ENCODE data around the gene ELFN1.

ELFN1 gene

DNA sequence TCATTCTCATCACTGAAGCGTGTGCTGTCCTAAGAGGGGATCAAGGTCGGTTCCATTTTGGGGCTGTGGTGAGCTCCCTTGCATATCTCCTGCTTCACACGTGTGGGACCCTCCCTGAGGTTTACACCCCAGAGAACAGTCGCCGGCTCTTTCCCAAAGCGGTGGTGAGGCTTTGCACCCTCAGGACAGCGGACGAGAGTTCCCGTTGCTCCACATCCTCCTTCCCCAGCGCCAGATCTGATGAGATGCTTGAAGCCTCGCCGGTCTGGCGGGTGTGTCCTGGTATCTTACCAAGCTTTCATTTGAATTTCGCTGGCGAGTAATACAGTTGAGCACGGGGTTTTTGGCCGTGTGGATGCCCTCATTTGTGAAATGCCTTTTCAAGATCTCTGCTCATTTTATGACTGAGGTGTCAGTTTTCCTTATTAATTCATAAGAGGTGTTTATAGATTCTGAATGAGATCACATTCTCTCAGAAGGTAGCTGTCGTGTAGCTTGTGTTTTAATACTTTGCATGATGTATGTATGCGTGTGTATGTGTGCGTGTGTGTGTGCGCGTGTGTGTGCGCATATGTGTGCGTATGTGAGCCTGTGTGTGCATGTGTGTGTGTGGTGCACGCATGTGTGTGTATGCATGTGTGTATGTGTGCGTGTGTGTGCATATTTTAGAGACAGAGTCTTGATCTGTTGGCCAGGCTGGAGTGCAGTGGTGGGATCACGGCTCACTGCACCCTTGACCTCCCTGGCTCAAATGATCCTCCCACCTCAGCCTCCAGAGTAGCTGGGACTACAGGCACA lies 30.7 kb downstream of the ELFN1 start:
- H3K4me3 Mint-ChIP-seq = no peak overlapping the region
- H3K36me3 Mint-ChIP-seq = no peaks in the 10 kb centered on the region
- DNase-seq (ENCODE audit: low spot score in 2 of 2) (no peak), ATAC-seq (no peak)
- no peaks in the 10 kb centered on the region for H3K9me3 Mint-ChIP-seq
- H3K4me1 Mint-ChIP-seq = no peaks in the 10 kb centered on the region
- H3K27ac Mint-ChIP-seq = no peak overlapping the region

DNA sequence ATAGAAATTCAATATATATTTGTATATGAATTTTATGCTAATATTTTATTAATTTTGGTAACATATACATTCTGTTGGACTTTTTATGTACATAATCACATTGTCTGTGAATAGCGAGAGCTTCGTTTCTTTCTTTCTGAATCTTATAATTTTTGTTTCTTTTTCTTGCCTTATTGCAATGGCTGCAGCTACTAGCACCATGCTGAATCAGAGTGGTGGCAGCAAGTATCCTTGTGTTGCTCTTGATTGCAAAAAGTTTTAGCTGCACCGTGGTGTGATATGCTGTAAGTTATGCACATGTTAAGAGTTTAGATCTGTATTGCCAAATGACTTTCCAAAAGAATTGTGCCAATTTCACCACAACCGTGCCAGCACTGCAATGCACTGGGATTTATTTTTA lies 32.6 kb downstream of the ELFN1 start:
- H3K4me3 Mint-ChIP-seq = no peak overlapping the region
- H3K4me1 Mint-ChIP-seq = no peaks in the 10 kb centered on the region
- no peak for ATAC-seq
- H3K9me3 Mint-ChIP-seq = no peaks in the 10 kb centered on the region
- DNase-seq (ENCODE audit: low spot score in 2 of 2) = no peak
- H3K36me3 Mint-ChIP-seq = no peaks in the 10 kb centered on the region
- H3K27ac Mint-ChIP-seq = no peak overlapping the region

DNA sequence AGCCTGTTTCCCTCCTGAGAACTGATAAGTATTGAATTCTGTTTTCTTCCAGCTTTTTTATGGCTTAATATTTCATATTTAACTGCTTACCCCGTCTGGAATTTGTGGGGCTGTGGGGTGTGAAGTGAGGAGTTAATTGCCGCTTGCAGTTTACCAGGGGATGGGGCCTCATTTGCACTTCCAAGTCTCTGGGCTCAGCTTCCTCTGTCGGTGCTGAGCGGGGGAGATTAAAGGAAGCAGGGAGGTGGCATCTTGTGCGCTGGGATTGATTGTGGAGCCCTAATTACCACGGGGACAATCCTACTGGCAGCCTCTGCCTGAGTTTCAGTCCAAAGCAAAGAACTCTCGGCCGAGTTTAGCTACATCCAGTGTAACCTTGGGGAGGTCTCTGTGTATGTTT lies 33.4 kb downstream of the ELFN1 start:
- Mint-ChIP-seq H3K4me3 (no peak overlapping the region), H3K36me3 (no peaks in the 10 kb centered on the region), H3K9me3 (no peaks in the 10 kb centered on the region), H3K27ac (no peak overlapping the region), H3K4me1 (no peaks in the 10 kb centered on the region)
- no peak for DNase-seq (ENCODE audit: low spot score in 2 of 2)
- no peak for ATAC-seq

DNA sequence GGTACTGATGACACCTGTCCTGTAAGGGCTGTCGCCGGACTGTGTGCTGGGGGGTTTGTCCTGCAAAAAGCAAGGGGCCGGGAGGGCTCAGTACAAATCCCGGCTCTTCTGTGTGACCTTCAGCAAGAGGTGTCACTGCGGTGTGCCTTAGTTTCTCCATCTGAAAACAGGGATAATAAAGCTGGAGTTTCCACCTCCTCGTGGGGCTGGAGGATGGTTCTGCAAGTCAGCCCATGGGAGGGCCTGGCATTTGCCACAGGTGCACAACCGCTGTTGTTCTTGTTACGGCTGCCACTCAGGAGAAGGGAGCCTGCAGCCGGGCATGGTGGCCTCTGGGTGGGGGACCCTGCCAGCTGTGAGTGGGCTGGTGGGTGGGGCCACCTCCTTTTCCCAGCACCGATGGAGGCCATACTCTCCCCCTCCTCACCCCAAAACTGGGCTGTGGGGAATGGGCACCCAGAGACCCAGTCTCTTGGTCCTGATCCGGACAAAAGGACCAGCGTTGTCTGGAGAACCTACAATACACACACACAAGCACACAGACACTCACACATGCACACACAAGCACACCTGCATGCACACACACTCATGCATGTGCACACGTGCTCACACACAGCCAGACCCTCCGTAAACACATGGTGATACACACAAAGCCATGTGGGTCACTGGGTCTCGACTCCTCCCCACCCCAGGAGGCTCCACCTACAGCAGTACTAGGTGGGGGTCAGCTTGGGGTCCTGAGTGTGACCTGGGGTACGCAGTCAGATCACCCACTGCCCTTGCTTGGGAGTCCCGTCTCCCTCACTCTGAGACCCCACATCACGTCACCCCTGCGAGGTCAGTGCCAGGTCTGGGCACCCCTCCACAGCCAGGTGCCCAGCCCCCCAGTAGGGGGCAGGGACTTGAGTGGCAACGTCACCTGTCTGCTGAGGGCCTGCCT lies 34.1 kb downstream of the ELFN1 start:
- ATAC-seq = no peak
- no peak for DNase-seq (ENCODE audit: low spot score in 2 of 2)
- Mint-ChIP-seq H3K4me1 (no peaks in the 10 kb centered on the region), H3K4me3 (no peak overlapping the region), H3K36me3 (no peaks in the 10 kb centered on the region), H3K27ac (no peak overlapping the region), H3K9me3 (no peaks in the 10 kb centered on the region)

DNA sequence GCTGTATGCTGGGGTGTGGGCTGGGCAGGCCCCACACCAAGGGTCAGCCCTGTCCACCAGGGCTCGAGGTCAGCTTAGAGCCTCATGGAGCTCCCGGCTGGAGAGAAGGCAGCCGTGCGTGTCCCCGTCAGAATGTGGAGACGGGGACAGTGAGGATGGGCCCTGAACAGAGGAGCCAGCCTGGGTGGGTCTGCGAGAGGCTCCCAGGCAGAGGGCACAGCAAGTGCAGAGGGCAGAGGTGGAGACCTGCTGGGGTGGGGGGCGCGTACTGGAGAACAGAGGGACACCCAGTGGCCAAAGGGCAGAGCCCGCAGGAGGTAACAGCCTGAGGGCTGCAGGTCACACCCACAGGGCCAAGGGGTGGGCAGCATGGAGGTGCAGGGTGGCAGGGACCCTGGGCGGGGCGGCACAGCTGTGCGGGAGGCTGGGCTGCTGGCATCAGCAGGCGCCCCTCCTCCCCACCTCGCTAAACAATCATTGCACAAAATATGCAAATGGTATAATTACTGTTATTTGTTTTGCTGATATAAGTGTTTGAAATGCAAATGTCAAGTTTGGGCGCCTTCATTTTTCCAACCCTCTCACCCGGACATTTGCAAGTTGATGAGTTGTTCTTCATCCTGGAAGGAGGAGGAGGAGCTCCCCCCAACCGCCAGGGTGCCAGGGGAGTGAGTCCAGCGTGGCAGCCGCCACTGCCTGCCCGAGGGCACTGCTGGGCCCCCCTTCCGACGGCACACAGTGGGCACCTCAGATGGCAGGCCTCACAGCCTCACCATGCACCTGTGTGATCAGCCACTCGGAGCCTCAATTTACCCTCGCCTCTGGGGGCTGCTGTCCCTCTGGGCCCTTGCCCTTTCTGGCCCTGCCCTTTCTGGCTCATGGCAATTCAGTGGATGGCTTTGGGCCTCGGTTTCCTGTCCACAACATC lies 35.0 kb downstream of the ELFN1 start:
- Mint-ChIP-seq H3K27ac (no peak overlapping the region), H3K4me1 (no peaks in the 10 kb centered on the region), H3K9me3 (no peaks in the 10 kb centered on the region), H3K4me3 (no peak overlapping the region), H3K36me3 (no peaks in the 10 kb centered on the region)
- no peak for ATAC-seq
- no peak for DNase-seq (ENCODE audit: low spot score in 2 of 2)

DNA sequence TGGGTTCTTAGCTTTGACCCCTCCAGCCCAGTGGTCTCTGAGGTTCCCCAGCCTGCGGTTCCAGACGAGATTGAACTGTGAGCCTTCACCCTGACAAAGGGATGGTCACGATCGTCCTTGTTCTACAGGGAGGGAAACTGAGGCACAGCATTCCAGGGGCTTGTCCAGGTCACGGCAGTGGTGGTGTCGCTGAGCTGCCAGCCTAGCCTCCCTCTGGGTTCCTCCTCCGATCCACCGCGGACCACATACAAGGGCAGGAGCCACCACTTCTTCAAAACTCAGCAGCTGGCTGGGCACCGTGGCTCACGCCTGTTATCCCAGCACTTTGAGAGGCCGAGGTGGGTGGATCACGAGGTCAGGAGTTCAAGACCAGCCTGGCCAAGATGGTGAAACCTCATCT lies 35.8 kb downstream of the ELFN1 start:
- no peaks in the 10 kb centered on the region for H3K4me1 Mint-ChIP-seq
- ATAC-seq (no peak), DNase-seq (ENCODE audit: low spot score in 2 of 2) (no peak)
- H3K9me3 Mint-ChIP-seq = no peaks in the 10 kb centered on the region
- H3K36me3 Mint-ChIP-seq = no peaks in the 10 kb centered on the region
- no peak overlapping the region for H3K4me3 Mint-ChIP-seq
- no peak overlapping the region for H3K27ac Mint-ChIP-seq

DNA sequence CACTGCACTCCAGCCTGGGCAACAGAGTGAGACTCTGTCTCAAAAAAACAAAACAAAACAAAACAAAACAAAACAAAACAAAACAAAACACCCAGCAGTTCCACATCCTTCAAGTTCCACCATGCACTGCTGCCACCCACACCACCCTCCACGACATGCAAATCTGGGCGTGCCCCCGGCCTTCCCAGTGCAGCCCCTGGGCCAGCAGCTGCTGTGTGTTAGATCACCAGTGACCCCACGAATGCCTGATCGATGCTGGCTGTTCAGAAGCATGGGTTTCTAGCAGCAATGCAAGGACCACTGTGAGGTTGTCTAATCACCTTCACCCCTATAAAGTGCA lies 36.3 kb downstream of the ELFN1 start:
- no peak for ATAC-seq
- no peak overlapping the region for H3K27ac Mint-ChIP-seq
- DNase-seq (ENCODE audit: low spot score in 2 of 2) = no peak
- no peaks in the 10 kb centered on the region for H3K36me3 Mint-ChIP-seq
- H3K4me1 Mint-ChIP-seq = no peaks in the 10 kb centered on the region
- H3K4me3 Mint-ChIP-seq = no peak overlapping the region
- no peaks in the 10 kb centered on the region for H3K9me3 Mint-ChIP-seq

DNA sequence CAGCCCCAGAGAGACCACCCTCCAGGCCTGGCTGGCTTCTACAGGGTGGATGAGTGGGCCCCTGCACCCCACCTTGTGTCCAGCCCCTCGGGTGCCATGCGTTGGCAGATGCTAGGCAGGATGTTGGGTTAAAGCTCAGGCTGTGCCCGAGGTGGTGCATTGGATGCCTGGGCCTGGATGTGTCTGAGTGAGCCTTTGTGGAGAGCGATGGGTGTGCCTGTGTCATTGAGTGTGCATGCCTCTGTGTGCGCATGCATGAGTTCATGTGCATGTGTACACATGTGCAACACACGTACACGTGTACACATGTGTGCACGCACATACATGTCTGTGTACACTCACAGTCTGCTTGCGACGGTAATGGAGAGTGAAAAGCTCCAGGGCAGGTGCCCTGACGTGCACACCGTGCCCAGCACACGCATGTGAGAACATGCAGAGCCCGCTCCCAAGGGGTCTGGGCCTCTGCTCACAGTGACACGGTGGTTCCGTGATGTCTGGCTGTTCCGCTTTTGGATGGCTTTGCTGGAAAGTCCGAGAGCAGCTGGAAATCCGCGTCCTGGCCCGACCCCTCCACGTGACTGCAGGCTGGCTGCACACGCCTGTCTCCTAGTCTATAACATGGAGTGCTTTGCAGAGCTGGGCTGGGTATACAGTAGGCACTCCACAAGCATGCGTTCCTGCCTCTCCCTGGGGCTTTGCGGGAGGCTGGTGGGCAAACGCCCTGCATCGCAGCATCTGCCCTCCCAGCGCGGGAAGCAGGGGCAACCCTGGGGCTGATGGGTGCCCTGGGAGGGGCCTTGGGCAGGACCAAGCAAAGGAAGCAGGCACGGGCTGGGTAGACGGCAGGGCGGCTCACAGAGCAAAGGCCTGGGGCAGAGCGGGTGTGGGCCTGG lies 36.9 kb downstream of the ELFN1 start:
- no peaks in the 10 kb centered on the region for H3K9me3 Mint-ChIP-seq
- no peaks in the 10 kb centered on the region for H3K4me1 Mint-ChIP-seq
- no peaks in the 10 kb centered on the region for H3K36me3 Mint-ChIP-seq
- H3K27ac Mint-ChIP-seq = no peak overlapping the region
- ATAC-seq = no peak
- no peak for DNase-seq (ENCODE audit: low spot score in 2 of 2)
- no peak overlapping the region for H3K4me3 Mint-ChIP-seq

DNA sequence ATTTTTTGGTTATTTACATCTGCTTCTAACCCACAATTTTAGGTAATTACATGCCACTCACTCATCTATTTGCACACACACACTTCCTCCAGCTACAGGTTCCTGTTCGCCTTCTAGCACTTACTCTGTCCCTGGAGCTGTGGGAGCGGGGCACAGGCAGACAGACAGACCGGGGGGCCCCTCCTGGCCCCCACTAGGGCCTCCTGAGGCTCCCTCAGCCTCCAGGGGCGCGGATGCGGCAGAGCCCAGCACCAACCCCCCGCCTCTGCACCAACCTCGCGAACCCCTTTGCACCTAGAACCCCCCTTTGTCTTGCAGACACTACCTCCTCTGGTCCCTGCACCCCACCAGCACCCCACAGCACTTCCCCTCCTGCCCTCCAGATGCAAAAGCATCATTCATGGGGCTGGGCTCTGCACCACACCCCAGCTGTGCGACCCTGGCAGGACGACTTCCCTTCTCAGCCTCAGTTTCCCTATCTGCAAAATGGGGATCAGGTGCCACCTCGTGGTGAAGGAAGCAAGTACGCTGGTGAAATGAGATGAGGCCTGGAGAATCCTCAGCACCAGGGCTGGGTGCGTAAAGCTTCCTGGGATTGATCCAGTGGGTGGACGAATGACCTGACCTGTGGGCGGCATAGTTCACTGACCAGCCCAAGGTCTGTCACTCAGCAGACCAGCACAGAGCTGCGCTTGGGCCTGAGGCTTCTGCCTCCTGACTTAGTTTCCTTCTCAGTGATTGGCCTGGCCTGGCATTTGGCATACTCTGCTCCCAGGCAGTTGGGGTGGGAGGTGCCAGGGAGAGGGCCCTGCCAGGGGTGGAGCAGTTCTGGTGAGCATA lies 37.9 kb downstream of the ELFN1 start:
- ATAC-seq (no peak), DNase-seq (ENCODE audit: low spot score in 2 of 2) (no peak)
- H3K27ac Mint-ChIP-seq = no peak overlapping the region
- H3K36me3 Mint-ChIP-seq = no peaks in the 10 kb centered on the region
- no peaks in the 10 kb centered on the region for H3K4me1 Mint-ChIP-seq
- H3K4me3 Mint-ChIP-seq = no peak overlapping the region
- H3K9me3 Mint-ChIP-seq = no peaks in the 10 kb centered on the region

DNA sequence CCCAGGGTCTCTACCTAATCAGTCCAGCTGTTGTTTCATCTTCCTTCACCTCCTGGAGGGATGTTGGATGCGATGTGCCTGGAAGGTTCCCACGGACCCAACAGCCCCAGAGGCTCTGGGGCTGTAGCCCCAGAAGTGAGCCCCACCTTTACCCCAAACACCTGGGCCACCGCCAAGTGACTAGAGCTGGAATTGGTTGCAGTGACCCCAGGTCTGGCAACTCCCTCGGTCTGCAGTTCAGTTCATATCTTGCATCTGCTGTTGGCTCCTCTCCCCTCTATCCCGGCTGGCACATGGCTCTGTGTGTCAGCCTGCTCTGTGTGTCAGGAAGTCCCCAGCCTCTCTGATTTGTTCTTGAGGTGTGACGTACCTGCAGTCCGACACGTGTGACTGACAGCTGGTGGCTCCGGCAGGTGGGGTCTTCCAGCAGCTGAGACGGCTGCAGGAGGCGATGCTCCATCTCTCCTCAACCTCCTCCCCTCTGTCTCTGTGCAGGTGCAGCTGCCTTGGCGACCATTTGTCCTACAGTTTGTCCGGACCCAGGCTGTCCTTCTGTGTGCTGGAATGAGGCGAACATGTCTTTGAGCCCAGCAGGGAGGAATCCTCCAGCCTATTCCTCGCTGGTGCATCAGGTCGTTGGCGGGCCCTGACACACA lies 38.6 kb downstream of the ELFN1 start:
- ATAC-seq (no peak), DNase-seq (ENCODE audit: low spot score in 2 of 2) (no peak)
- H3K4me1 Mint-ChIP-seq = no peaks in the 10 kb centered on the region
- H3K4me3 Mint-ChIP-seq = no peak overlapping the region
- H3K27ac Mint-ChIP-seq = no peak overlapping the region
- H3K36me3 Mint-ChIP-seq = no peaks in the 10 kb centered on the region
- H3K9me3 Mint-ChIP-seq = no peaks in the 10 kb centered on the region

DNA sequence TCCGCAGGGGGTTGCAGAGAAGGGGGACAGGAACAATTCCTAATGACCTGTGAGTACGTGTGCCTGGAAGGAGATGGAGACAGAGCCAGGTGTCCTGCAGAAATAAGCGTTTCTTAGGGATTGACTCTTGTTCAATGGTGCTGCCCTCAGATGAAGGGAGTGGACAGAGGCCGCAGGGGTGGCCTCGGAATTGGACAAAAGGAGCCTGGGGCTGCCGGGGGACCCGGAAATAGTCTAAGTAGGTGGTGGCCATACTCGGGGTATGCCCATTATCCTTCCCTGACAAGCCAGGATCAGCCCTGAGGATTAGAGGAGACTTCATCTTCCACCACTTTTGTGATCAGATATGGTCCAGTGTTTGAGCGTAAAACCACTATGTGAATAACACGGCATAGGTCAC lies 39.2 kb downstream of the ELFN1 start:
- H3K9me3 Mint-ChIP-seq = no peaks in the 10 kb centered on the region

DNA sequence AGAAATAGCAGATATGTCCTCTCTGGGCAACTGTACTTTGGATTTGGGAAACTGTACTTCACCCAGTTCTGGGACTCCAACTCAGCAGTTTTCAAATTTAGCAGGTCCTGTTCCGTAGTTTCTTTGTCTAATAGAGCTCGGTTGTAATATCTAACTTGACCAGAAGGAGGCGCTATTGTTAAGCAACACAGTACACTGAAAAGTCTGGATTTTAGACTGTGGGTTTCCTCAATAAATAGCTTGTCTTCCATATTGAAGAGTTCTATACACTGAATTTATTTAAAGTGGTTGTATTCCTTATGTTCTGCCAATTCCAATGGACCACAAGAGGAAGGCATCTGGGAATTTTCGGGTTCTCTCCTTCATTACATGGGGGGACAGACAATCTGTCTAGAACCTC lies 39.8 kb downstream of the ELFN1 start:
- Mint-ChIP-seq H3K27ac (no peak overlapping the region), H3K36me3 (no peaks in the 10 kb centered on the region), H3K9me3 (no peaks in the 10 kb centered on the region), H3K4me3 (no peak overlapping the region), H3K4me1 (no peaks in the 10 kb centered on the region)
- ATAC-seq (no peak), DNase-seq (ENCODE audit: low spot score in 2 of 2) (no peak)

More for the DNA sequence above, 39.2 kb downstream of the ELFN1 start:
- Mint-ChIP-seq H3K4me1 (no peaks in the 10 kb centered on the region), H3K27ac (no peak overlapping the region), H3K4me3 (no peak overlapping the region), H3K36me3 (no peaks in the 10 kb centered on the region)
- no peak for ATAC-seq
- no peak for DNase-seq (ENCODE audit: low spot score in 2 of 2)

DNA sequence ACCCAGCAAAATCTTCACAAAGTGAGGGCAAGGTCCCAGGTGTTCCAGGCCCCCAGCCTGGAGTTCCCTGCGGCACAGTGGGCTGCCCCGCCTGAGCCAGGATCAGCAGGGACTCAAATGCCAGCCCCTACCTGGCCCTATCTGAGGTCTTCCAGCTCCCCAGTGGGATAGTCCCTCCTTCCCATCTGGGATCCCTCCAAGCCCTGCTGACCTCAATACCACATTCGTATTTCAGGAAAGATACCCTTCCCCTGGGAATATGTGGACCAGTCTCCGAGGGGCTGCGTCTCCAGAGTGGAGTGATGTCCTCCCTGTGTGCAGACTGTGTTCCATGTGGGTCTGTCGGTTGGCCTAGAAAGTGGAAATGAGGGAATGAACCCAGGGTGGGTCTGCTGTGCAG lies 40.9 kb downstream of the ELFN1 start:
- Mint-ChIP-seq H3K9me3 (no peaks in the 10 kb centered on the region), H3K4me1 (no peaks in the 10 kb centered on the region), H3K27ac (no peak overlapping the region), H3K4me3 (no peak overlapping the region), H3K36me3 (no peaks in the 10 kb centered on the region)
- ATAC-seq (no peak), DNase-seq (ENCODE audit: low spot score in 2 of 2) (no peak)

Data from stimulated activated effector memory CD8-positive, alpha-beta T cell treated with anti-CD3 and anti-CD28 coated beads, Interleukin-12 subunit alpha, Interleukin-12 subunit beta, amount 100 ng/mL, for 72 hours (primary cell).